ENCODE data around the gene PIK3CD. TPM values are rescaled to one million over a fixed set of nuclear protein-coding genes. Genes with fewer than 3 reads are reported as not detected.

Gene PIK3CD
- total and polyA plus RNA-seq, 4 donors, result 4.9 to 9.6 (median 7.9) TPM

- H3K9me3 ChIP-seq (ENCODE audit: control insufficient read depth, insufficient read depth, low read length), result no peaks in the 10 kb centered on the region
- peaks cover 25% of the 10 kb centered on the region for H3K4me1 ChIP-seq (ENCODE audit: control insufficient read depth, insufficient read depth, low read length)
- no CpG with 5 or more reads among the region's 1 CpG for WGBS (ENCODE audit: insufficient coverage)
- H3K27me3 ChIP-seq (ENCODE audit: control insufficient read depth, insufficient read depth, low read length), result peaks cover 18% of the 10 kb centered on the region
- H3K27ac ChIP-seq (ENCODE audit: low read depth, low read length), result no peak overlapping the region
- no peaks in the 10 kb centered on the region for H3K36me3 ChIP-seq (ENCODE audit: control insufficient read depth, insufficient read depth, low read length)
- H3K4me3 ChIP-seq (ENCODE audit: low read depth, low read length), result no peak overlapping the region
- no peak for DNase-seq (ENCODE audit: low read depth in 4 of 6, low spot score in 6 of 6)
Measured at GRCh38 chr1:9684801-9685200, 33.3 kb downstream of the PIK3CD start.

- DNase-seq (ENCODE audit: low read depth in 4 of 6, low spot score in 6 of 6), result peak in 2 of 6 donors; percentile 74 to 75
- no peaks in the 10 kb centered on the region for H3K9me3 ChIP-seq (ENCODE audit: control insufficient read depth, insufficient read depth, low read length)
- no peak overlapping the region for H3K27ac ChIP-seq (ENCODE audit: low read depth, low read length)
- peak overlapping the region; percentile 57 for H3K4me3 ChIP-seq (ENCODE audit: low read depth, low read length)
- H3K4me1 ChIP-seq (ENCODE audit: control insufficient read depth, insufficient read depth, low read length), result peaks cover 35% of the 10 kb centered on the region
- no peaks in the 10 kb centered on the region for H3K36me3 ChIP-seq (ENCODE audit: control insufficient read depth, insufficient read depth, low read length)
- peaks cover 27% of the 10 kb centered on the region for H3K27me3 ChIP-seq (ENCODE audit: control insufficient read depth, insufficient read depth, low read length)
- WGBS (ENCODE audit: insufficient coverage), result under 1% methylated on average over 39 of the region's 42 CpGs
Measured at GRCh38 chr1:9687120-9687873, 35.8 kb downstream of the PIK3CD start.

- H3K27ac ChIP-seq (ENCODE audit: low read depth, low read length), result no peak overlapping the region
- H3K27me3 ChIP-seq (ENCODE audit: control insufficient read depth, insufficient read depth, low read length), result peaks cover 27% of the 10 kb centered on the region
- H3K4me3 ChIP-seq (ENCODE audit: low read depth, low read length), result peak overlapping the region; percentile 57
- H3K9me3 ChIP-seq (ENCODE audit: control insufficient read depth, insufficient read depth, low read length), result no peaks in the 10 kb centered on the region
- 2% methylated on average over 23 of the region's 34 CpGs for WGBS (ENCODE audit: insufficient coverage)
- peak in 1 of 6 donors; percentile 14 for DNase-seq (ENCODE audit: low read depth in 4 of 6, low spot score in 6 of 6)
- no peaks in the 10 kb centered on the region for H3K36me3 ChIP-seq (ENCODE audit: control insufficient read depth, insufficient read depth, low read length)
- peaks cover 35% of the 10 kb centered on the region for H3K4me1 ChIP-seq (ENCODE audit: control insufficient read depth, insufficient read depth, low read length)
Measured at GRCh38 chr1:9687874-9688582, 36.5 kb downstream of the PIK3CD start.

- 60% methylated on average over 8 of the region's 14 CpGs for WGBS (ENCODE audit: insufficient coverage)
- Histone ChIP-seq H3K9me3 (ENCODE audit: control insufficient read depth, insufficient read depth, low read length) (no peaks in the 10 kb centered on the region), H3K4me1 (ENCODE audit: control insufficient read depth, insufficient read depth, low read length) (peaks cover 35% of the 10 kb centered on the region), H3K27me3 (ENCODE audit: control insufficient read depth, insufficient read depth, low read length) (peaks cover 27% of the 10 kb centered on the region), H3K27ac (ENCODE audit: low read depth, low read length) (no peak overlapping the region), H3K4me3 (ENCODE audit: low read depth, low read length) (peak overlapping the region; percentile 57), H3K36me3 (ENCODE audit: control insufficient read depth, insufficient read depth, low read length) (no peaks in the 10 kb centered on the region)
- no peak for DNase-seq (ENCODE audit: low read depth in 4 of 6, low spot score in 6 of 6)
Measured at GRCh38 chr1:9688599-9688998, 37.1 kb downstream of the PIK3CD start.

GRCh38 chr1:9689011-9689706, 37.6 kb downstream of the PIK3CD start:
- H3K4me3 ChIP-seq (ENCODE audit: low read depth, low read length), result peak overlapping the region; percentile 47
- peaks cover 35% of the 10 kb centered on the region for H3K4me1 ChIP-seq (ENCODE audit: control insufficient read depth, insufficient read depth, low read length)
- H3K27ac ChIP-seq (ENCODE audit: low read depth, low read length), result no peak overlapping the region
- whole genome bisulfite sequencing (ENCODE audit: insufficient coverage), result under 1% methylated on average over 71 of the region's 72 CpGs
- peak in 3 of 6 donors; percentile 40 to 83 (median 81) for DNase-seq (ENCODE audit: low read depth in 4 of 6, low spot score in 6 of 6)
- no peaks in the 10 kb centered on the region for H3K9me3 ChIP-seq (ENCODE audit: control insufficient read depth, insufficient read depth, low read length)
- no peaks in the 10 kb centered on the region for H3K36me3 ChIP-seq (ENCODE audit: control insufficient read depth, insufficient read depth, low read length)
- peaks cover 27% of the 10 kb centered on the region for H3K27me3 ChIP-seq (ENCODE audit: control insufficient read depth, insufficient read depth, low read length)

- Histone ChIP-seq H3K36me3 (ENCODE audit: control insufficient read depth, insufficient read depth, low read length) (no peaks in the 10 kb centered on the region), H3K27me3 (ENCODE audit: control insufficient read depth, insufficient read depth, low read length) (peaks cover 27% of the 10 kb centered on the region), H3K9me3 (ENCODE audit: control insufficient read depth, insufficient read depth, low read length) (no peaks in the 10 kb centered on the region), H3K4me1 (ENCODE audit: control insufficient read depth, insufficient read depth, low read length) (peaks cover 35% of the 10 kb centered on the region), H3K27ac (ENCODE audit: low read depth, low read length) (no peak overlapping the region), H3K4me3 (ENCODE audit: low read depth, low read length) (peak overlapping the region; percentile 28)
- DNase-seq (ENCODE audit: low read depth in 4 of 6, low spot score in 6 of 6), result peak in 2 of 6 donors; percentile 43 to 51
- WGBS (ENCODE audit: insufficient coverage), result 7% methylated on average over 21 of the region's 23 CpGs
Measured at GRCh38 chr1:9689971-9690381, 38.4 kb downstream of the PIK3CD start.

GRCh38 chr1:9690440-9691107, 39.0 kb downstream of the PIK3CD start:
- Histone ChIP-seq H3K4me3 (ENCODE audit: low read depth, low read length) (peak overlapping the region; percentile 0), H3K36me3 (ENCODE audit: control insufficient read depth, insufficient read depth, low read length) (no peaks in the 10 kb centered on the region), H3K27me3 (ENCODE audit: control insufficient read depth, insufficient read depth, low read length) (peaks cover 27% of the 10 kb centered on the region), H3K27ac (ENCODE audit: low read depth, low read length) (no peak overlapping the region), H3K4me1 (ENCODE audit: control insufficient read depth, insufficient read depth, low read length) (peaks cover 35% of the 10 kb centered on the region), H3K9me3 (ENCODE audit: control insufficient read depth, insufficient read depth, low read length) (no peaks in the 10 kb centered on the region)
- 42% methylated on average over 13 of the region's 14 CpGs for WGBS (ENCODE audit: insufficient coverage)
- no peak for DNase-seq (ENCODE audit: low read depth in 4 of 6, low spot score in 6 of 6)

GRCh38 chr1:9691108-9691445, 39.5 kb downstream of the PIK3CD start:
- 74% methylated on average over 4 of the region's 6 CpGs for WGBS (ENCODE audit: insufficient coverage)
- DNase-seq (ENCODE audit: low read depth in 4 of 6, low spot score in 6 of 6), result no peak

GRCh38 chr1:9691691-9692090, 40.2 kb downstream of the PIK3CD start:
- Histone ChIP-seq H3K36me3 (ENCODE audit: control insufficient read depth, insufficient read depth, low read length) (no peaks in the 10 kb centered on the region), H3K9me3 (ENCODE audit: control insufficient read depth, insufficient read depth, low read length) (no peaks in the 10 kb centered on the region), H3K4me3 (ENCODE audit: low read depth, low read length) (no peak overlapping the region), H3K27me3 (ENCODE audit: control insufficient read depth, insufficient read depth, low read length) (peaks cover 24% of the 10 kb centered on the region), H3K4me1 (ENCODE audit: control insufficient read depth, insufficient read depth, low read length) (peaks cover 35% of the 10 kb centered on the region), H3K27ac (ENCODE audit: low read depth, low read length) (no peak overlapping the region)
- 76% methylated on average over 5 of the region's 5 CpGs for WGBS (ENCODE audit: insufficient coverage)
- no peak for DNase-seq (ENCODE audit: low read depth in 4 of 6, low spot score in 6 of 6)

More at GRCh38 chr1:9691108-9691445, 39.5 kb downstream of the PIK3CD start:
- Histone ChIP-seq H3K36me3 (ENCODE audit: control insufficient read depth, insufficient read depth, low read length) (no peaks in the 10 kb centered on the region), H3K27me3 (ENCODE audit: control insufficient read depth, insufficient read depth, low read length) (peaks cover 25% of the 10 kb centered on the region), H3K27ac (ENCODE audit: low read depth, low read length) (no peak overlapping the region), H3K4me1 (ENCODE audit: control insufficient read depth, insufficient read depth, low read length) (peaks cover 35% of the 10 kb centered on the region), H3K9me3 (ENCODE audit: control insufficient read depth, insufficient read depth, low read length) (no peaks in the 10 kb centered on the region), H3K4me3 (ENCODE audit: low read depth, low read length) (no peak overlapping the region)
